NT2/D1 (cell line): ENCODE data around the gene AGFG2.
A peak's percentile ranks its signal among the peaks of the same experiment; 100 is the strongest.
"Not testable (repeated sequence)": the region's sequence is repeated elsewhere in the genome, so short reads cannot be mapped to it uniquely, and the experiment has no call there.

ENCODE experiments used
- DNase-seq: peaks from one replicate; pipeline ENCODE4 v3.0.0-alpha.2; 2011; ENCODE audit warnings: low read depth, low spot score
- H3K27me3 ChIP-seq: 2 replicates; pipeline ENCODE4 v1.6.0; 2011; ENCODE audit warnings: mild to moderate bottlenecking; ENCODE audit not compliant: insufficient read length, insufficient read depth
- H3K36me3 ChIP-seq: 2 replicates; pipeline ENCODE4 v1.6.1; 2011; ENCODE audit warnings: mild to moderate bottlenecking, low read length, mixed read lengths; ENCODE audit not compliant: insufficient read depth, insufficient read length
- H3K4me1 ChIP-seq: 2 replicates; pipeline ENCODE4 v1.5.1; 2011; ENCODE audit not compliant: insufficient read depth, insufficient read length
- H3K4me3 ChIP-seq: 2 replicates; pipeline ENCODE4 v1.5.1; 2011; ENCODE audit warnings: low read depth; ENCODE audit not compliant: insufficient read length
- H3K9ac ChIP-seq: 2 replicates; pipeline ENCODE4 v1.6.0; 2011; ENCODE audit warnings: low read depth; ENCODE audit not compliant: insufficient read length
- H3K9me3 ChIP-seq: 2 replicates; pipeline ENCODE4 v1.5.1; 2011; ENCODE audit warnings: mild to moderate bottlenecking, low read length; ENCODE audit not compliant: insufficient read depth
- SUZ12 ChIP-seq: IDR thresholded peaks from 2 replicates; pipeline ENCODE4 v1.6.1; 2011; ENCODE audit not compliant: insufficient read length, insufficient read depth; ENCODE audit errors: extremely low read depth
- YY1 ChIP-seq: IDR thresholded peaks from 2 replicates; pipeline ENCODE4 v1.6.1; 2011; ENCODE audit not compliant: insufficient read length, insufficient read depth
- ZNF274 ChIP-seq: IDR thresholded peaks from 2 replicates; pipeline ENCODE4 v1.6.1; 2011; ENCODE audit warnings: mild to moderate bottlenecking, low read depth, low read length

AGFG2 gene

DNA sequence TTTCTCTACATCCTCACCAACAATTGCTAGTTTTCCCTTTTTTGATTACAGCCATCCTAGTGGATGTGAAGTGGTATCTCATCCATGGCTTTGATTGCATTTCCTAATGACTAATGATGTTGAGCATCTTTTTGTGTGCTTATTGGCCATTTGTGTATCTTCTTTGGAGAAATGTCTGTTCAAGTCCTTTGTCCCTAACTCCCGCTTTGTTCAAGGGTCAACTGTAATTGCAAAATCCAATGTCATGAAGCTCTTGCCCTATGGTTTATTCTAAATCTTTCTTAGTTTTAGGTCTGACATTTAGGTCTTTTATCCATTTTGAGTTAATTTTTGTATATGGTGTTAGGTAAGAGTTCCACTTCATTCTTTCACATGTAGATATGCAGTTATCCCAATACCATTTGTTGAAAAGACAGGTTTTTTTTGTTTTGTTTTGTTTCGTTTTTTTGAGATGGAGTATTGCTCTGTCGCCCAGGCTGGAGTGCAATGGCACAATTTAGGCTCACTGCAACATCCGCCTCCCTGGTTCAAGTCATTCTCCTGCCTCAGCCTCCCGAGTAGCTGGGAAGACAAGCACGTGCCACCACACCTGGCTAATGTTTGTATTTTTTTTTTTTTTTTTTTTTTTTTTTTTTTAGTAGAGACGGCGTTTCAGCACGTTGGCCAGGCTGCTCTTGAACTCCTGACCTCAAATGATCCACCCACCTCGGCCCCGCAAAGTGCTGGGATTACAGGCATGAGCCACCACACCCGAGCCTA lies 10.7 kb upstream of the AGFG2 start:
- H3K27me3 ChIP-seq, H3K36me3 ChIP-seq, H3K4me1 ChIP-seq, H3K4me3 ChIP-seq, DNase-seq, H3K9me3 ChIP-seq, H3K9ac ChIP-seq: not testable (repeated sequence)

DNA sequence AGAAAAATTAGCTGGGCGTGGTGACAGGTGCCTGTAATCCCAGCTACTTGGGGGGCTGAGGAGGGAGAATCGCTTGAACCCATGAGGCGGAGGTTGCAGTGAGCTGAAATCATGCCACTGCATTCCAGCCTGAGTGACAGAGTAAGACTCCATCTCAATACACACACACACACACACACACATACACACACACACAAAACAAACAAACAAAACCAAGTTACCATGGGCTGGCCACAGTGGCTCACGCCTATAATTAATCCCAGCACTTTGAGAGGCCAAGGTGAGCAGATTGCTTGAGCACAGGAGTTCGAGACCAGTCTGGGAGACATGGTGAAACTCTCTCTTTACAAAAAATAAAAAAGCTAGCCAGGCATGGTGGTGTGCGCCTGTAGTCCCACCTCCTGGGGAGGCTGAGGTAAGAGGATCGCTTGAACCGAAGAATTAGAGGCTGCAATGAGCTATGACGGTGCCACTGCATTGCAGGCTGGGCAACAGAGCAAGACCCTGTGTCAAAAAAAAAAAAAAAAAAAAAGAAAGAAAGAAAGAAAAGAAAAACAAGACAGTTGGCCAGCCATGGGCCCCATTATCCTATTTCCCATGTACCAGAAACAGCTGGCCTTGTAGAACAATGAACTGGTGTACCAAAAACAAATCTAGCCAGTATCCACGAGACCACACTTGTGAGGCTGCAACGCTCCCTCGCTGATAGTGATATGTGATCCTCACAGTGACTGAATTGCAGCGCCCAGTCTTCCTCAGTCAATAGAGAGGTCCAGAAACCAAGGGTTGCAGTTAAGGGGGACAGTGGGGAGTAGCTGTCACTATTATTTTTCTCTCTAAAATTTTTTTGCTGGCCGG lies 6.6 kb upstream of the AGFG2 start:
- Histone ChIP-seq H3K27me3 (no peaks in the 10 kb centered on the region), H3K4me1 (no peaks in the 10 kb centered on the region), H3K9me3 (no peaks in the 10 kb centered on the region), H3K4me3 (no peak overlapping the region), H3K9ac (no peak overlapping the region), H3K36me3 (no peaks in the 10 kb centered on the region)
- no peak for DNase-seq
- TF ChIP-seq YY1, result no peak
- no peak for TF ChIP-seq SUZ12
- TF ChIP-seq ZNF274, result no peak

DNA sequence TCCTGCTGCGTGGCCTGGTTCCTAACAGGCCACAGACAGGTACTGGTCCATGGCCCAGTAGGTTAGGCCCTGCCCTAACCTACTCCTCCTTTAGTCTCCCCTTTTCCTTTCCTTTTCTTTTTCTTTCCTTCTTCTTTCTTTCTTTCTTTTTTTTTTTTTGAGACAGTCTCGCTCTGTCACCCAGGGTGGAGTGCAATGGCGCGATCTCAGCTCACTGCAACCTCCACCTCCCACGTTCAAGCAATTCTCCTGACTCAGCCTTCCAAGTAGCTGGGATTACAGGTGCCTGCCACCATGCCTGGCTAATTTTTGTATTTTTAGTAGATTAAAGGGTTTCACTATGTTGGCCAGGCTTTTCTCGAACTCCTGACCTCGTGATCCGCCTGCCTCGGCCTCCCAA lies 3.0 kb upstream of the AGFG2 start:
- H3K9me3 ChIP-seq, H3K4me1 ChIP-seq, H3K4me3 ChIP-seq, H3K36me3 ChIP-seq, DNase-seq: not testable (repeated sequence)
- peak overlapping the region; percentile 17 for H3K9ac ChIP-seq
- peaks cover 11% of the 10 kb centered on the region for H3K27me3 ChIP-seq

DNA sequence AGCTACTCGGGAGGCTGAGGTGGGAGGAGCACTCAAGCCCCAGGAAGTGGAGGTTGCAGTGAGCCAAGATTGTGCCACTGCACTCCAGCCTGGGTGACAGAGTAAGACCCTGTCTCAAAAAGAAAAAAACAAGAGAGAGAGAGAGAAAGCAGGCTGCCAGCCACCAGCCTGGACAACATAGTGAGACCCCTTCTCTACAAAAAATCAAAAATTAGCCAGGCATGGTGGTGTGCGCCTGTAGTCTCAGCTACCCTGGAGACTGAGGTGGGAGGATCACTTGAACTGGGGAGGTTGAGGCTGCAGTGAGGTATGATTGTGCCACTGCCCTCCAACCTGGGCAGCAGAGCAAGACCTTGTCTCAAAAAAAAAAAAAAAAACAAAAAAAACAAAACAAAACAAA lies 2.3 kb upstream of the AGFG2 start:
- not testable (repeated sequence) for H3K9ac ChIP-seq, H3K4me1 ChIP-seq, DNase-seq, H3K36me3 ChIP-seq, H3K9me3 ChIP-seq, H3K4me3 ChIP-seq
- H3K27me3 ChIP-seq, result peaks cover 11% of the 10 kb centered on the region

DNA sequence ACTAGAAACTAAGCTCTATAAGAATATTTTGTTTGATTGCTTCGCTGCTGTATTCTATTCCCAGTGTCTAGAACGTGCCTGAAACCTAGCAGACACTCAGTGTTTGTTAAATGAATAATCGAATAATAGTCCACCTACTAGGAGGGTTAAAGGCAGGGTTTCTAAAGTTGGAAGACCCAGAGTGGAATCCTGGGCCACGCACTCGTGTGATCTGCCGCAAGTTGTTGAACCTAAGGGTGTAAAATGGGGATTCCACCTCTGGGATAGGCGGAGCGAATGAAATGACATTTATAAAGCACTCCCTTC lies 702 bp upstream of the AGFG2 start:
- no peaks in the 10 kb centered on the region for H3K9me3 ChIP-seq
- H3K9ac ChIP-seq, result peak overlapping the region; percentile 56
- DNase-seq, result no peak
- TF ChIP-seq YY1 (no peak), ZNF274 (no peak), SUZ12 (no peak)
- peaks cover 11% of the 10 kb centered on the region for H3K27me3 ChIP-seq
- H3K4me3 ChIP-seq, result peak overlapping the region; percentile 23
- H3K4me1 ChIP-seq, result peaks cover 6% of the 10 kb centered on the region
- H3K36me3 ChIP-seq, result no peaks in the 10 kb centered on the region

DNA sequence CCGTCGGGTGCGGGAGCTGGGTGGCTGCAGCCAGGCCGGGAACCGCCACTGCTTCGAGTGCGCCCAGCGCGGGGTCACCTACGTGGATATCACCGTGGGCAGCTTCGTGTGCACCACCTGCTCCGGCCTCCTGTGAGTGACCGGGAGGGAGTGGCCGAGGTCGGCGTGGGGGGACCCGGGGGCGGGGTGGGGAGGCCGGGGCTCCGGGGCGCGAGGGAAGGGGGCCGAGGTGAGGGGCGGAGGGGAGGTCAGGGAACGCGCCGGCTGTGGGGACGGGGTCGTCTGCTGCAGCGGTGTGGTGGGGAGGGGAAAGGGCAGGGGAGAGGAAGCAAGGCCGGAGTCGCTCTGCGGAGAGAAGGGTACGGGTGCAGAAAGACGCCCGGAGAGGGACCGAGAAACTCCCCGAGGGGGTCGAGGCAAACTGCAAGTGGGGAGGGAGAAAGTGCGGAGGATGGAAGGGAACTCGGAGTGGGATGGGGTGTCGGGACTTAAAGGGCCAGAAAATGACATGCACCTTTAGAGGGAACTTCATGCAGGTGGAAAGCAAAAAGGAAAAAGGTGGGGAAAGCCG lies 518 bp downstream of the AGFG2 start:
- no peak for DNase-seq
- peak overlapping the region; percentile 60 for H3K4me3 ChIP-seq

DNA sequence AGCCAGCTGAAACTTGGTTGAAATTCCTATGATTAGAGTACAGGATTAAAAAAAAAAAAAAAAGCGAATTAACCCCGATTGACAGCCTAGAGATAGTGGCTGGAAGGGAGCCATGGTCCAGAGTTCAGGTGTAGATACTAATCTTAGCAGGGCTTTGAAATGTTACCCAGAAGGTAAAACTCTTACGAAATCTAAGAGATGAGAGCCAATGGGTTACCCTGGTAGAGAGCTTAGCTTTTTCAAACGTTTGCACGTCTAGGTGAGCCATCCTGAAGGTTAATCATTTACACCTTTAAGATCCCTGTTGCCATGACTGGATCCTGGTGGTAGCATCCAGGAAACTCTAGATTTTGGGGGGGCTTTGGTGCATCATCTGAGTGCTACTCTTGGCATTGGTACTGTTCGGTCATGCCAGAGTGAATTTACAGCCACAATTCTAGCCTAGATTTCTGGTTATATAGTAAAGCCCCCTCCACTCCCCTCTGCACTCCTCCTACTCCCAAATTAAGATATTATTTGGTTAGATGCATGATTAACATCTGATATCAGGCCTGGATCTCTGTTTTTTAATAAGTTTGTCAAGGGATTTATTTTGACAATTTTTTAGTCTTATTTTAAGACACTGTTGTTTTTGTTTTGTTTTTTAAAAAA lies 1.2 kb downstream of the AGFG2 start:
- H3K4me1 ChIP-seq, result peaks cover 6% of the 10 kb centered on the region
- H3K9me3 ChIP-seq, result no peaks in the 10 kb centered on the region
- peak overlapping the region; percentile 60 for H3K4me3 ChIP-seq
- DNase-seq, result no peak
- H3K27me3 ChIP-seq, result peaks cover 11% of the 10 kb centered on the region
- TF ChIP-seq YY1 (no peak), SUZ12 (no peak), ZNF274 (no peak)
- peak overlapping the region; percentile 64 for H3K9ac ChIP-seq
- H3K36me3 ChIP-seq, result no peaks in the 10 kb centered on the region

More for the DNA sequence above, 518 bp downstream of the AGFG2 start:
- no peaks in the 10 kb centered on the region for H3K9me3 ChIP-seq
- H3K4me1 ChIP-seq, result peaks cover 6% of the 10 kb centered on the region
- H3K36me3 ChIP-seq, result no peaks in the 10 kb centered on the region
- H3K27me3 ChIP-seq, result peaks cover 11% of the 10 kb centered on the region
- TF ChIP-seq YY1 (no peak), ZNF274 (no peak), SUZ12 (no peak)
- H3K9ac ChIP-seq, result peak overlapping the region; percentile 67

DNA sequence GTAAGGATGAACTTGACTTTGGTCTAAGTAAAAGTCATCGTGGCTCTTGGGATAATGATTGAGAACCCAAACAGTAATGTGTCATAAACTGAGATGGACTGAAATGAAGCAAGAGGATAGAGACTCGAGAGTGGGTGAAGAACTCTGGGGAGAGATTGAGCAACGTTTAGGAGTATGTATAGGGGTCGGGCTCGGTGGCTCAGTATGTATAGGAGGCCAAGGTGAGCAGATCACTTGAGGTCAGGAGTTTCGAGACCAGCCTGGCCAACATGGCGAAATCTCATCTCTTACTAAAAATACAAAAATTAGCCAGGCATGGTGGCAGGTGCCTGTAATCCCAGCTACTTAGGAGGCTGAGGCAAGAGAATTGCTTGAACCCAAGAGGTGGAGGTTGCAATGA lies 2.3 kb downstream of the AGFG2 start:
- DNase-seq, H3K4me1 ChIP-seq, H3K9me3 ChIP-seq, H3K36me3 ChIP-seq, H3K9ac ChIP-seq, H3K4me3 ChIP-seq: not testable (repeated sequence)
- H3K27me3 ChIP-seq, result peaks cover 11% of the 10 kb centered on the region
